ENCODE measurements around the gene TNNC1.

The TNNC1 gene

GRCh38 chr3:52439426-52440248 lies 14.2 kb downstream of the TNNC1 start (continued):
- no peak for TF ChIP-seq PATZ1 (CRISPR knock-in tag; IDR thresholded peaks at IDR 0.05; ENCODE audit: borderline replicate concordance)
- no peak for TF ChIP-seq CSDC2 (CRISPR knock-in tag; IDR thresholded peaks at IDR 0.05)
- TF ChIP-seq ZFP30 (CRISPR knock-in tag; IDR thresholded peaks at IDR 0.05), result no peak
- TF ChIP-seq TOX (CRISPR knock-in tag; IDR thresholded peaks at IDR 0.05; ENCODE audit: borderline replicate concordance), result no peak

- ATAC-seq, result no peak
- no peak for TF ChIP-seq CREB5 (CRISPR knock-in tag; IDR thresholded peaks at IDR 0.05; ENCODE audit: low read depth)
These were observed 15.0 kb downstream of the TNNC1 start for GRCh38 chr3:52438579-52439425.

- ATAC-seq, result no peak
- no peak for TF ChIP-seq OSR1 (CRISPR knock-in tag; IDR thresholded peaks at IDR 0.05)
- no peak for TF ChIP-seq CSDC2 (CRISPR knock-in tag; IDR thresholded peaks at IDR 0.05)
- TF ChIP-seq ZFP30 (CRISPR knock-in tag; IDR thresholded peaks at IDR 0.05), result no peak
- no peak for TF ChIP-seq TOX (CRISPR knock-in tag; IDR thresholded peaks at IDR 0.05; ENCODE audit: borderline replicate concordance)
- TF ChIP-seq BACH2 (CRISPR knock-in tag; IDR thresholded peaks at IDR 0.05; ENCODE audit: borderline replicate concordance), result no peak
- TF ChIP-seq PATZ1 (CRISPR knock-in tag; IDR thresholded peaks at IDR 0.05; ENCODE audit: borderline replicate concordance), result no peak
- no peak for TF ChIP-seq RARB (CRISPR knock-in tag; IDR thresholded peaks at IDR 0.05)
- no peak for TF ChIP-seq GLIS3 (CRISPR knock-in tag; IDR thresholded peaks at IDR 0.05)
- no peak for TF ChIP-seq TSHZ2 (CRISPR knock-in tag; IDR thresholded peaks at IDR 0.05)
- TF ChIP-seq ISL1 (CRISPR knock-in tag; IDR thresholded peaks at IDR 0.05), result no peak
- no peak for TF ChIP-seq ZNF70 (CRISPR knock-in tag; IDR thresholded peaks at IDR 0.05)
- TF ChIP-seq ZNF8 (CRISPR knock-in tag; IDR thresholded peaks at IDR 0.05), result no peak
- TF ChIP-seq SNAI2 (CRISPR knock-in tag; IDR thresholded peaks at IDR 0.05), result no peak
- TF ChIP-seq TCF4 (CRISPR knock-in tag; IDR thresholded peaks at IDR 0.05; ENCODE audit: borderline replicate concordance), result no peak
- no peak for TF ChIP-seq ZFP3 (CRISPR knock-in tag; IDR thresholded peaks at IDR 0.05)
These were observed 15.8 kb downstream of the TNNC1 start for GRCh38 chr3:52438104-52438376.

- no peak for TF ChIP-seq ESRRG (CRISPR knock-in tag; IDR thresholded peaks at IDR 0.05)
- ATAC-seq, result no peak
These were observed 16.3 kb downstream of the TNNC1 start for GRCh38 chr3:52437326-52438103.
